HG03342 (cell line): ENCODE data around the gene PLEKHH1.
"Not testable (repeated sequence)": the region's sequence is repeated elsewhere in the genome, so short reads cannot be mapped to it uniquely, and the experiment has no call there.

Experiments used
- ATAC-seq: cut with Tn5 transposase; IDR thresholded peaks from one replicate; pipeline ENCODE4 v1.9.1; 2021; ENCODE audit warnings: mild to moderate bottlenecking, moderate library complexity; ENCODE audit not compliant: unreplicated experiment

PLEKHH1 gene

GRCh38 chr14:67579636-67580035 lies 46.5 kb downstream of the PLEKHH1 start:
- ATAC-seq = no peak

GRCh38 chr14:67580336-67581171 lies 47.5 kb downstream of the PLEKHH1 start:
- no peak for ATAC-seq

GRCh38 chr14:67581643-67582042 lies 48.6 kb downstream of the PLEKHH1 start:
- ATAC-seq = no peak

GRCh38 chr14:67582061-67582460 lies 49.0 kb downstream of the PLEKHH1 start:
- no peak for ATAC-seq

GRCh38 chr14:67583711-67584644 lies 50.9 kb downstream of the PLEKHH1 start:
- ATAC-seq = peak; percentile 71

- no peak for ATAC-seq
Observed at GRCh38 chr14:67584978-67585377, 51.9 kb downstream of the PLEKHH1 start.

- no peak for ATAC-seq
Observed at GRCh38 chr14:67586369-67586768, 53.3 kb downstream of the PLEKHH1 start.

GRCh38 chr14:67589204-67589770 lies 56.2 kb downstream of the PLEKHH1 start:
- ATAC-seq = no peak

- not testable (repeated sequence) for ATAC-seq
Observed at GRCh38 chr14:67593650-67594049, 60.6 kb downstream of the PLEKHH1 start.

- ATAC-seq = no peak
Observed at GRCh38 chr14:67595392-67595791, 62.3 kb downstream of the PLEKHH1 start.

- peak; percentile 90 for ATAC-seq
Observed at GRCh38 chr14:67599698-67600561, 66.8 kb downstream of the PLEKHH1 start, which contains the start of gene PIGH. Gene PIGH (minus strand): TSS chr14:67600268. CDS start chr14:67600203, 65 bp downstream.

GRCh38 chr14:67600562-67600974 lies 67.5 kb downstream of the PLEKHH1 start:
- ATAC-seq = not testable (repeated sequence)

- ATAC-seq = no peak
Observed at GRCh38 chr14:67602076-67602475, 69.0 kb downstream of the PLEKHH1 start.

GRCh38 chr14:67602995-67603545 lies 70.0 kb downstream of the PLEKHH1 start:
- peak; percentile 71 for ATAC-seq

GRCh38 chr14:67607646-67608045 lies 74.6 kb downstream of the PLEKHH1 start:
- ATAC-seq = no peak

- ATAC-seq = no peak
Observed at GRCh38 chr14:67609642-67610310, 76.7 kb downstream of the PLEKHH1 start.

GRCh38 chr14:67610491-67610890 lies 77.4 kb downstream of the PLEKHH1 start:
- no peak for ATAC-seq

- peak; percentile 43 for ATAC-seq
Observed at GRCh38 chr14:67618617-67619063, 85.5 kb downstream of the PLEKHH1 start.
